Stimulated activated CD8-positive, alpha-beta memory T cell treated with anti-CD3 and anti-CD28 coated beads, Interleukin-7, amount 100 ng/mL, for 4 hours (primary cell): ENCODE data around the gene ARL6IP5.
A peak's percentile ranks its signal among the peaks of the same experiment; 100 is the strongest.

Source experiments
- DNase-seq, 2 donors: peaks; one replicate each; pipeline ENCODE4 v3.0.0-alpha.2; 2020; ENCODE audit warnings: low read depth in 2 of 2

ARL6IP5 gene

GRCh38 chr3:69116897-69117296 lies 32.2 kb downstream of the ARL6IP5 start:
- DNase-seq = no peak

DNA sequence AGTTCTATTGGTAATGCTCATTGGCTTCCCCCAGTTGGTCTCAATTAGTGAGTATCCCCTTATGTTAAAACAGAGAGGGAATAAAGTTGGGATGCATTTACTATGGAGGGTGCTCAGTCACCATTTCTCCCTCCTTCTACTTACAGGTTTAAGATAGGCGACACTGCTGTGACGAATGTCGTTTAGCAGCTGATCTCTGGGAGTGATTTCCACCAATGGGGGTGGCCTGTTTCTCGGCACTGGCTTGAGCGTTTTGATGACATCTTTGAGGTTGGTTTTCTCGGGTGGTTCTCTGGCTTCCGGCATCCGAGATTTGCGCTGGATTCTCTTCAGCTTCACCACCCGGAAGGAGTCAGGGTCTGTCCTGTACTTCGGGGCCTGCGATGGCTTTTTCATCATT lies 33.8 kb downstream of the ARL6IP5 start:
- DNase-seq = no peak

- DNase-seq = no peak
Measured at GRCh38 chr3:69119138-69119537, 34.4 kb downstream of the ARL6IP5 start.

DNA sequence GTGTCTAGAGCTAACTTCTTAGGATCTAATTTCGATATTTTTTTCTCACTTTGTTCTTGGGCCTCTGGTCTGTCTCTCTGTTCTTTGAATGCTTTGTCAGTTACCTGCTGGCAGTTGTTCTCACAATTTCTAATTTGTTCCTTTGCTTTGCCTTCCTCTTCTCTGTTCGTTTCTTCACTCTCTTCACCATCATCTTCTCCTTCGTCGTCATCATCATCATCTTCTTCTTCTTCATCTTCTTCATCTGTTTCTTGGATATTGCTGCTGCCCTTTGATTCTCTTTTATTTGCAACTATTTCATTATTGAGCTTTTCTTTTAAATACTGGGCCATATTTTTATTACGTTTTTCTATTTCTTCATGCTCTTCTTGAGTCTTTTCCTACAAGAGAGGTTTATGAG lies 34.9 kb downstream of the ARL6IP5 start:
- no peak for DNase-seq

- peak; percentile 64 to 83 for DNase-seq
Measured at GRCh38 chr3:69120879-69121464, 36.2 kb downstream of the ARL6IP5 start.

GRCh38 chr3:69121513-69121912 lies 36.8 kb downstream of the ARL6IP5 start:
- no peak for DNase-seq

DNA sequence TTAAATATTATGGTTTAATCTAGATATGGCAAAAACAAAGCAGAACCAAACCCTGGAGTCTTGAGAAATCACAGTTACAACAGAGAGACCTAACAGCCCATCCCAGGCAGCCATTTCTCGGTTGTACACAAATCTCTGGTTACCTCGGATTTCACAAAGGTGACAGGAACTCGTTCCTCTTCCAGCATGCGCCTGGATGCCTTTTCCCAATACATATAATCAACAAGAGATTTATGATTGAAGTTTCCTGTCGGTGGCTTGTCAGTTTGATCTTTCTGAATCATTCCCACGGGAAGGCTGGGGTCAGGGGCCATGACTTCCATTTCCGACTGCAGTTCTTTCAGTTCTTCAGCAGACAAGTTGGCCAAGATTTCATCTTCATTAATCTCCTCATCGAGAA lies 37.2 kb downstream of the ARL6IP5 start:
- DNase-seq = no peak

- no peak for DNase-seq
Measured at GRCh38 chr3:69122403-69122802, 37.7 kb downstream of the ARL6IP5 start, which contains the start of gene LMOD3. TSS of gene LMOD3 (minus strand) at chr3:69122595. CDS start at chr3:69122386, 209 bp downstream.

DNA sequence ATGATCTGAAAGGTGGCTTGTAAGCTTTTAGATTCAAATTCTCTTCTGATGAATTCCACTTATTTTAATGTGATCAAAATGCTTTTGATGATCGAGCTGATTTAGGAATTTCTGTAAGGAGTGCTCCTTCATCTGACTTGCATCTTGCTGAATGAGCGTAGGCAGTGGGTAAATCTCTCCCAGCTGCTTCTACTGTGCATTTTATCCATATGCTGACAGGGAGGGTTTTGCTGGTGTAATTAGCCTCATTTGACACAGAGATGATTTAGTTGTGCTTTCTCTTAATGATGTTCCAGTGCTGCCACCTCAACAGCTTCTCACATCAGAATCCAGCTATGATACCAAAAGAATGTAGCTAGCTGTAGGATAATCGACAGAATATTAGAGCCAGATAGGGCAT lies 41.5 kb downstream of the ARL6IP5 start:
- no peak for DNase-seq

DNA sequence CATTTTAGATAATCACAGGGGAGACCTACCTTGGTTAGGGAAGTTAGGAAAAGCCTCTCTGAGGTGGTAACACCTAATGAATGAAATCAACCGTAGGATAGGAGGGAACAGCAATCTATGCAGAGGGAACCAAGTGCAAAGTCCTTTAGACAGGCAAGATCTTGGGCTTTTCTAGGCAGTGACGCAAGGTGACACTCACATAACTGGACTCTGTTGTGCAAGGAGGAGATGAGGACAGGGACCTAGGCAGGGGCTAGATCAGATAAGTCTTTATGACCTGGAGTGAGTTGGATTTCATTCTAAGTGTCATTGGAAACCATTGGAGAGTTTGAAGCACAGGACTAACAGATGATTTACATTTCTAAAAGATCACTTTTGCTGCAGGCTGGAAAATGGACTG lies 42.3 kb downstream of the ARL6IP5 start:
- no peak for DNase-seq

DNA sequence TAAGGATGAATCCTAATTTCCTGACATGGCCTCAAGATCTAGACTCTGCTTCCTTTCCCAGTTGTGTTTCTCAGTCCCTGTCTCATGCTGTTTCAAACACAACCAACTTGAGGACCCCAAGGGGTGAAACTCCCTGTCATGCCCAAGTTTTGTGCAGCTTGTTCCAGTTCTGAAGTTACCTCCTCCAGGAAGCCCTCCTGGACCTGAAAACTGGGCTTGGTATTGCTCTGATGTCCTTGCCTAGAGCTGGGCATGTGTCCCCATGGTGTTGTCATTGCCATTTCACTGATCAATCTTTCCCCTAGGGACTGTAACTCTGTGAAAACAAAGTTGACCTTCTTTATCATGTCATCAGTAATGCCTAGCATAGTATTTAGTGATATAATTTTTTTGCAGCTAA lies 43.8 kb downstream of the ARL6IP5 start:
- no peak for DNase-seq

DNA sequence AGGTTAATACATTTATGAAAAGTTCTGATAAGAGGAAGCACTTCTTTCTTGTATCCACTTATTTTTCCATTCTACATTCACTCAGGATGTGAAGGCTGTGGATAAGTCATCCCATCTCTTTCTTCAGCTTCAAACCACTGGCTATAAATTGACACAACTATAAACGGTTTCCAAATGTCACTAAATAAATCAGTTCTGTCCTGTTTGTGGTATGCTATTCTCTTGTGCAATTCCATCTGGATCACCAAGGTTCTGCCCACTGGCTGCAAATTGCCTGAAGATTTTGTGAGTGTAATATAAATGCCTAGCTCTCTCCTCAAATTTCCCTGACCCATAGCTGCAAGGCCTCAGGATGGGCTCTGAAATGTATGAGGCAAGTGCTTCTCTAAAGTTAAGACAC lies 44.8 kb downstream of the ARL6IP5 start:
- DNase-seq = no peak

- DNase-seq = no peak
Measured at GRCh38 chr3:69130689-69131088, 46.0 kb downstream of the ARL6IP5 start.

DNA sequence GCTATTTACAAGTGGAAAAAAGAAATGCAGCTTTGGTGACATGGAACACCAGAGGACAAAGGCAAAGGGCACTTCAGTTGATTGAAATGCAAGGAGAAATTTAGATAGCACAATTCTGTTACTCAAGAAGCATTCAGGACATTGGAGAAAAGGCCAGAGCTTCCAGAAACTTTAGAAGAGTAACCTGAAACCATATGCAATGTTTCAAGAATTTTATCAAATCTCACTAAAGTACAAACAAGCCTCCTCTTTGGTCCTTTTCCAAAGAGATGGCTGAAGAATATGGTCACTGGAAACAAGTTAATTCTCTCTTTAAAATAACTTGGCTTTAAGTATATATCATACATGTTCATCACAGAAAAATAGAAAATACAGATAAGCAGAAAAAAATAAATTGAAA lies 52.3 kb downstream of the ARL6IP5 start:
- DNase-seq = no peak

DNA sequence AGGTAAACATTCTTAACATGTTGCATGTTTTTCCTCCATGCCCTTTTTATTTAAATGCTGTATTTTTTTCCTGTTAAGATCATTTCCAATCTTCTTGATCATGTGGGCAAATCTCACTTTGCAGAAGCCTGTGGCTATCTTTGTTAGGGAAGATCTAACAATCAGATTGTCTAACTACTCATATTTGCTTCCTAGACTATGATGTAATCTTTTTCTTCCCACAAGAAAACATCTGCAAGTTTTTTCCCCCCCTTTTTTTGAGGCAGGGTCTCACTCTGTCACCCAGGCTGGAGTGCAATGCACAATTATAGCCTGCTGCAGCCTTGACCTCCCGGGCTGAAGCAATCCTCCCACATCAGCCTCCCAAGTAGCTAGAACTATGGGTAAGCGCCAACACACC lies 52.7 kb downstream of the ARL6IP5 start:
- DNase-seq = no peak

DNA sequence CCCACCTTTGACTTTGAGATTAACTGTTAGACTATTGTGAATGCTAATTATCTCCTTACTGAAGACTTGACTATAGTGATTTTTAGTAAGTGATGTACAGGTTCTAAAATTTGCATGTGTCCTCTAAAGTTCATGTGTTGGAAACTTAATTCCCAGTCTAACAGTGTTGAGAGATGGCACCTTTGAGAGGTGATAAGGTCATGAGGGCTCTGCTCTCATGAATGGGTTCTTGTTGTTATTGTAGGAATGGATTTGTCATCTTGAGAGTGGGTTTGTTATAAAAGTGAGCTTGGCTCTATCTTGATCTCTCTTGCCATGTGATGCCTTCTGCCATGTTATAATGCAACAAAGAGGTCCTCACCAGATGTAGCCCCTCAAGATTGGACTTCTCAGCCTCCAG lies 56.6 kb downstream of the ARL6IP5 start:
- no peak for DNase-seq

GRCh38 chr3:69142090-69142489 lies 57.4 kb downstream of the ARL6IP5 start:
- DNase-seq = no peak

GRCh38 chr3:69142797-69143454 lies 58.2 kb downstream of the ARL6IP5 start:
- no peak for DNase-seq

DNA sequence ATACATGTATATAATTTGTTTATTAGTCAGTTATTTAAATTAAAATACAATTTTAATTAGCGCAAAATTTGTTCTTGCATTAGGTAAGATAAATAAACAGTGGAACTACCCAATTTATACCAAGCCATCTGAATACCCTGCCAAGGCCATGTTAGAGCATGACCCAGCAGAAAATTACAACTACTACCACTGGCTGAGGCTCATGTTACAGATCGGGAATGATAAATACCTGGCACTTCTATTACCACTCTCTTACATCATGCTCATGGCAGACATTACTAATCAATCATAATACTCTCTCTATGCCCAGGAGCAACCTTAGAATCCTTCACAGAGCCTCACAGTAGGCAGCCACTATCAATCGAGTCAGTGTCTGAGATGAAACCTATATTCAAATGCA lies 58.9 kb downstream of the ARL6IP5 start:
- DNase-seq = no peak

DNA sequence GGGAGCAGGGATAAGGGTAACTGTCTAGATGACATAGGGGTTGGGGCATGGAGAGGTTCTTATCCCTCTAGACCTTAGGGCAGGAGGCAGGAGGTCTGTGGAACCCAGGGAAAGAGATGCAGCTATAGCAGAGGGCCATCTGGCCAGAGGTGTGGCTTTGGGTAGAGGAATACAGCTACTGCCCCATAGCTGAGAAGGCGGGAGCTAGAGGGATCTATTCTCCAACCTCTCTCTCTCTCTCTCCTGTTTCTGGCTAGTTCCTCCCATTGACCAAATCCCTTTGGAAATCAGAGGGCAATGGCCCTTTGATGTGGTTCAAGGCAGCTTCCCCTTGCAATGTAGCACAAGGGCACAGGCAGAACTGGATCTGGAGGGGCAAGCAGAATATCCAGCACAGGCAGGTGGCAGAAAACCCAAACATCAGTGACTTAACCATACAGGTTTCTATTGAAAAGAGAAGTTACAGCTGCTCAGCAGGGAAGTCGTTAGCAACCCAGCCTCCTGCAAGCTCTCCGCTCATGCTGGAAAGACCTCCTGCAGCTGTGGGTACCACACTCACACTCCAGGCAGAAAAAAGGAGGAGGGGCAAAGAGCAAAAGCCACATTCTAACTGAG lies 60.0 kb downstream of the ARL6IP5 start:
- no peak for DNase-seq

DNA sequence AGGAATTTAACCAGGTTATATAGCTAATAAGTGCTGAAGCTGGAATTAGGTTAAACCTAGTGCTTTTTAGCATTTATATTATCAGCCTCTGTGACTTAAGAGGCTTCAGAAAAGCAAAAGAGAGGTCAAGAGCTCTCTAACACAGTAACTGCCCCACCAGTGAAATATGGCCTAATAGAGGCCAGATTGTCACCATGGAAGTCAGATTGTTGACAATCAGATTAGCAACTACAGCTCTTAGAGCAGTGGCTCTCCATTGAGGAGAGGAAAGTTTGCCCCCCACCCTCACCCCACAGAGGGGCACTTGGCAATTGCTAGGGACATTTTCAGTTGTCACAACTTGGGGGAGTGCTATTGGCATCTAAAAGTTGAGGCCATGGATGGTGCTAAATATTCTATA lies 61.0 kb downstream of the ARL6IP5 start:
- DNase-seq = no peak

DNA sequence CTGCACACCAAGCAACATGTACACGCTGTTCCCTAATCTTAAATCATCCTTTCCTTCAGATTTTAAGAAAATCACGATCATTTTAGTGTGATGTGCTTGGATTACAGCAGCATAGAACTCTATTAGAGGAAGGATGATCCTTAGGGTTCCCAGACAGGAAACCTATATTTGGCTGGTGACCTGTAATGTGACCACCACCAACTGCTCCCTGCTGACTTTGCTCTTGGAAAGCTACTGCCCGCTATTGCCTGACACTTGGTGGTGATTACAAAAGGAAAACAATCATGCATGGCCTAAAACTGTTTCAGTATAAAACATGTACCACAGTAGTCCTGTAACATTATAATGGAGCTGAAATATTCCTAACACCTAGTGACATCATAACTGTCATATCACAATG lies 64.8 kb downstream of the ARL6IP5 start:
- DNase-seq = no peak
